Measurements from ENCODE around the gene SBF1. TPM values are rescaled to one million over a fixed set of nuclear protein-coding genes. Genes with fewer than 3 reads are reported as not detected.

The SBF1 gene
- polyA plus RNA-seq, 1 donor from 2014 or later: 58.9 TPM

- no peaks in the 10 kb centered on the region for H3K36me3 ChIP-seq (ENCODE audit: insufficient read depth, low read length)
- H3K27ac ChIP-seq (ENCODE audit: low read length): no peak overlapping the region
- TF ChIP-seq POLR2AphosphoS5 (IDR thresholded peaks at IDR 0.05): peak; percentile 15
- TF ChIP-seq CTCF (IDR thresholded peaks at IDR 0.05; ENCODE audit: poor library complexity, severe bottlenecking): no peak
- TF ChIP-seq EZH2 (IDR thresholded peaks at IDR 0.05; ENCODE audit: borderline replicate concordance, insufficient read depth, low read length, poor library complexity, severe bottlenecking): no peak
- TF ChIP-seq MXI1 (conservative IDR thresholded peaks at IDR 0.05; ENCODE audit: poor library complexity, severe bottlenecking): no peak
- TF ChIP-seq EP300 (conservative IDR thresholded peaks at IDR 0.05; ENCODE audit: poor library complexity, severe bottlenecking): no peak
- no peak overlapping the region for H3K4me3 ChIP-seq (ENCODE audit: low read length)
- no peak overlapping the region for H3K9ac ChIP-seq (ENCODE audit: low read length)
- no peak overlapping the region for H3K4me2 ChIP-seq (ENCODE audit: low read length)
- H3K9me3 ChIP-seq (ENCODE audit: low read length): no peaks in the 10 kb centered on the region
- no peaks in the 10 kb centered on the region for H3K9me2 ChIP-seq (ENCODE audit: insufficient read depth, low read length)
- H4K20me1 ChIP-seq (ENCODE audit: insufficient read depth): no peaks in the 10 kb centered on the region
- no peaks in the 10 kb centered on the region for H3K27me3 ChIP-seq (ENCODE audit: insufficient read depth, low read depth, low read length)
- H3F3A ChIP-seq (ENCODE audit: insufficient read depth, low read length, poor library complexity, severe bottlenecking): no peaks in the 10 kb centered on the region
- H2AFZ ChIP-seq (ENCODE audit: low read depth, low read length): no peak overlapping the region
- no peaks in the 10 kb centered on the region for H3K79me2 ChIP-seq (replicated peaks; ENCODE audit: insufficient read depth, low read length)
These were observed 30.8 kb downstream of the SBF1 start for GRCh38 chr22:50443801-50444625.

- Histone ChIP-seq H3K9me3 (ENCODE audit: low read length) (no peaks in the 10 kb centered on the region), H3K9me2 (ENCODE audit: insufficient read depth, low read length) (no peaks in the 10 kb centered on the region), H3K36me3 (ENCODE audit: insufficient read depth, low read length) (no peaks in the 10 kb centered on the region), H3K4me3 (ENCODE audit: low read length) (no peak overlapping the region), H3K27me3 (ENCODE audit: insufficient read depth, low read depth, low read length) (no peaks in the 10 kb centered on the region), H3F3A (ENCODE audit: insufficient read depth, low read length, poor library complexity, severe bottlenecking) (no peaks in the 10 kb centered on the region), H2AFZ (ENCODE audit: low read depth, low read length) (no peak overlapping the region), H3K4me2 (ENCODE audit: low read length) (no peak overlapping the region), H4K20me1 (ENCODE audit: insufficient read depth) (no peaks in the 10 kb centered on the region), H3K9ac (ENCODE audit: low read length) (no peak overlapping the region), H3K79me2 (replicated peaks; ENCODE audit: insufficient read depth, low read length) (no peaks in the 10 kb centered on the region), H3K27ac (ENCODE audit: low read length) (no peak overlapping the region)
- TF ChIP-seq EZH2 (IDR thresholded peaks at IDR 0.05; ENCODE audit: borderline replicate concordance, insufficient read depth, low read length, poor library complexity, severe bottlenecking) (no peak), POLR2AphosphoS5 (IDR thresholded peaks at IDR 0.05) (peak; percentile 20), REST (IDR thresholded peaks at IDR 0.05; ENCODE audit: borderline replicate concordance) (no peak), CTCF (IDR thresholded peaks at IDR 0.05; ENCODE audit: poor library complexity, severe bottlenecking) (no peak)
These were observed 31.6 kb downstream of the SBF1 start for GRCh38 chr22:50443197-50443596.
